Stimulated activated CD4-positive, alpha-beta T cell treated with anti-CD3 and anti-CD28 coated beads, Interleukin-12 subunit alpha, Interleukin-12 subunit beta, amount 100 ng/mL, for 48 hours (primary cell): ENCODE data around the gene LPIN3.

Experiments
- DNase-seq, 3 donors: peaks; one replicate each; pipeline ENCODE4 v3.0.0-alpha.2; 2020; ENCODE audit warnings: low read depth in 2 of 3, low spot score in 1 of 3

The LPIN3 gene

DNA sequence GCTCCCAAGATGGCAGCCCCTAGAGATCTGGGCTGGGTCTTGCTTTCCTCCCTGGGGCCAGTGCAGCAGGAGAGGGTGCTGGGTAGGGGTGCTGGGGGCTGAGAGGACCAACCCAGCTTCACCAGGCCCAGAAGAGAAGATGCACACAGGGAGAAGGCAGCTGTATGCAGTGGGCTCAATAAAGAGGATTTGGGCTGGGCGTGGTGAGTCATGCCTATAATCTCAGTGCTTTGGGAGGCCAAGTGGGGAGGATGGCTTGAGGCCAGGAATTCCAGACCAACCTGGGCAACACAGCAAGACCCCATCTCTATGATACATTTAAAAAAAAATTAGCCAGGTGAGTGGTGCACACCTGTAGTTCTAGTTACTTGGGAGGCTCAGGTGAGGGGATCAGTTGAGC lies 51.7 kb downstream of the LPIN3 start:
- no peak for DNase-seq

DNA sequence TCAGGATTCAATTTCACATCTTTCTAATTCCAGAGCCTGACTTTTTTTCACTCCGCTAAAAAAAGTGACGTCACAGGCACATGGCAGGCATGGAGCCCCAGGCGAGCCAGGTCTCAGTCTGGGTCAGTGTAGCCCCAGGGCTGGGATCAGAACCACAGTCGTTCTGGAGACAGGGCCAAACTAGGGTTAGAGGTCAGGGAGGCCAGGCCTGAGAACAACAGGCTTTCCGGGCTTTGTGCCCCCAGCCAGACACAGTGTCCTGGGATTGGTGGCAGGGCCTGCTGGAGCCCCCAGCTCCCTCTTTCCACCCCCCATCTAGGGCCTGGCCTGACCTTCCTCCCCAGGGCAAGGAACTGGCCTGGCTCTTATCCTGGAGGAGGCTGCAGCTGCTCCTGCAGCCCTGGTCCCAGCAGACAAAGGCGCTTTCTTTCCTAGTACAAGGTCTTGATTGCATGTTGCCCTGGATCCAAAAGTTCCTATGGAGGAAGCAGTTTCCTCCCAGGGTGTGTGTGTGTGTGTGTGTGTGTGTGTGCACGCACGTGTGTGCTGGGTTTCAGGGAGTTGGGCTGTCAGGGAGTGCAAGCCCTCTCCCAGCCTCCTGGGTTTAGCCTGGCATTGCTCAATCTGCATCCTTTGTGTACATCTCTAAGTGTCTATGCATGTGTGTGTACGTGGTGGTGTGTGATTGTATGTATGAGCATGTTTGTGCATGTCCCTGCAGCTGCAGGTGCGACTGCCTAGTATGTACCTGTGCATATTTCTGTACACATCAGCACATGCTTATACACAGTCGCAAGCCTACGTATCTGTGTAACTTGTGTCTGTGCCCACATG lies 52.5 kb downstream of the LPIN3 start:
- DNase-seq = no peak

DNA sequence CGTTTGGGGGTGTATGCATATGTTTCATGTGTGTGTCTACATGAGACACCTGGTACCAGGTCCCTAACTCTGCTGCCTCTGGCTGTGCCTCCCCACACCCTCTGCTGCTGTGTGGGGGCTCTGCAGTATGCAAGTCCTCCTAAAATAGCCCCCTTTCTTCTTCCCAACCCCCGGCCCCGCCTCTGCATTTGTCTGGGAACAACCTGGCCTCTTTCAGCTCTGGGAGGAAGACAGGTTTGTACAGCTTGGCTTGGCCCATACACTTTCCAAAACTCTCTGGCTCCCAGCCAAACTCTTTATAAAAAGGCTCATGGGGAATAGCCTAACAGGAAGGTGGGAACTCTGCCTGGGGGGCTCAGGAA lies 53.1 kb downstream of the LPIN3 start:
- DNase-seq = no peak

DNA sequence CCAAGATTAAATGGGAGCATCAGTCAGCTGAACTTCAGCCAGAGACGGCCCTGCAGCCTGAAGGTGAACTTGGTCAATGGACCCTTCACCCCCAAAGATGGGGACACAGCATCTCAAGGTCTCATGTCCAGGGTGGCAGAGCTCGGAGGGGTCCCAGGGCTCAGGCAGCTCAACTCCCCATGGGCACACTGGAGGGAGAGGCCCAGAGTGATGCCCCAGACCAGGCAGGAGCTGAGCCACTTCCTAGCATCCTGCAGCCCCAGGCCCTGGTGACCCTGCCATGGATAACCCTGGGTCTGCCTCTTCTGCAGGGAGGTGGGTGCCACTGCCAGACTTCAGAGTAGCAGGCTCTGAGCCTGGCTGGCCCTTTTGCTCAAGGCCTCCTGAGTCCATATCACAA lies 53.5 kb downstream of the LPIN3 start:
- DNase-seq = no peak

DNA sequence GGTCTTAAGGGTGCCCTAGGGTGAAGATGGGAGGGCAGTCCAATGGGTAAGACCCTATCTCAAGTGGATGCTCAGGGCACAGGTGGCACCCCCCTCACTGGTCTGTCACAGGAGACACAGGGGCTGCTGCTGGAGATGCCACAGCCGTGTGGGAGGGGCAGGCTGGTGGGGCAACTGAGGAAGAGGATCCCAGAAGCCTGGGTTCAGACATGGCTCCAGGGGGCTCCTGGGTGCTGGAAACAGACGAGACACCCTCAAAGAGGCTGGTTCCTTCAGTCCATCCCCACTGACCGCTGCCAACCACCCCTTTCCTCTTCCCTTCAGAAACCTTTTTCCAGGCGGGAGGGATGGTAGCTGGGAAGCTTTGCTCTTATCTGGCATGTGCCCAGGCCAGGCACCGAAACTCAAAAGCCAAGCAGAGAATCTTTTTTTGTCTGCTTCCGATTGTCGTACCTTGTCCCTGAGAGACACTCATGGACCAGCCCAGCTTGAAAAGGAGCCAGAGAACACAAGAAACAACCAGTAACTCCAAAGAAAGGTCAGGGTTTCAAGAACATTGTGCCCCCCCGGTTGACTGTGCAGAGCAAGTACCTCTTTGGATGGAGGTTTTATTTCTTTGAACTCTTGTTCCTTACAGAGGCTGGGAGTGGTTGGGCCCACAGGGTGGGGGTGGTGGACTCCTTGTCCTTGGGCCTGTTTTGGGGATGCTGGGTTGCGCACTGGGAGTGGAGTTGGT lies 54.5 kb downstream of the LPIN3 start:
- no peak for DNase-seq

DNA sequence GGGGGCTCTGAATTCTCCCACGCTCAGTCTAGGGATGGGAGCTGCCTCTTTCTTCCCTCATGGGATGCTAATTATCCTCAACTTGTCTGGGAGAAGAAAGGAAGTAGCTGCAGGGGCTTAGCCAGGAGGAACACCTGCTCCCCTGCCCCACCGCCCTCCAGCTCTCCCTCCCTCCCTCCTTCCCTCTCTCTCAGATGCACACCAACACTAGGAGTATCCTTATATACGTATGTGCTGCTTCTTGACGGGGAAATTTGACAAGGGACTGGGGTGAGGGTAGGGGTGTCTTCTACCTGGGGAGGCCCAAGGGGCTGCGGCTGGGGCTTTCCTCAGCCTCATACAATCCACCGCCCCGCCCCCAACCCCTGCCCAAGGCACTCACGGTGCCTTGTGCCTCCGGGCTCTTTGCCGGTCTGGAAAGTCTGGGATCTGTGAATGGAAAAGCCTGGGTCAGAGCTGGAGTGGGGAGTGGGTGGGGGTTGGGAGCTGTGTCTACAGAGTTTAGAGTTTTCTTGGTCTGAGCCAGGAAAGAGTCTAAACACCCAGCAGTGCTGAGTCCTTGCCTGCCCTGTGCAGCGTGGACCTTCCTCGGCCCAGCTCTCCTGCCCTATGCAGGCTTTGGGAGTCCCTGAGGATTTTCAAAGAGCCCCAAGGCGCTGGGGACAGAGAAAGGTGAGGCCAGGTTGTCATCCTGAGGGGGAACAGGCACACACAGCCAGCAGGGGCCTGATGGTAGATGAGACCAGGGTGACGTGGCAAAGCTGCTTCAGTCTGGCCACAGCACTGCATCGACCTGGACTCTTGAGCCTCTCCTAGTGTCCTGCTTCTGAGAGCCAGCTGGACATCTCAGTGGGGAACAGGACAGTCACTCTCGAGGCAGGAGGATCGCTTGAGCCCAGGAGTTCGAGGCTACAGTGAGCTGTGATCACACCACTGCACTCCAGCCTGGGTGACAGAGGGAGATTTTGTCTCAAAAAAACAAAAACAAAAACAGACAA lies 55.3 kb downstream of the LPIN3 start:
- no peak for DNase-seq

DNA sequence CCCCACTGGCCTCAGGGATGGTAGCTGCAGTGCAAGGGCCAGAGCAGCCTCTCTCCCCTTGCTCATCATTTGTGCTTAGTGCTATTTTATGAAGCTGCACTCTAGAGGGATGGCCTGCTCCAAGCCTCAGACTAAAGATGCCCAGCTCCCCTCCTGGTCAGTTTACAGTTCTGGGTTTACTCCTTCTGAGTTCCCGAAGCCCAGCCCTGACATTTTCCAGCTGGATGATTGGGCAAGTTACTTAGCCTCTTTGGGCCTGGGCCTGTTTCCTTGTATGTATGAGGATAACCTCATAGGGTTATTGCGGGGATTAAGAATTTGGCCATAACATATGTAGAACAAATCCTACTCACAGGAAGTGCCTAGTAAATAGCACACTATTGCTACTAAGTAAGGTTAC lies 57.8 kb downstream of the LPIN3 start:
- DNase-seq = no peak

DNA sequence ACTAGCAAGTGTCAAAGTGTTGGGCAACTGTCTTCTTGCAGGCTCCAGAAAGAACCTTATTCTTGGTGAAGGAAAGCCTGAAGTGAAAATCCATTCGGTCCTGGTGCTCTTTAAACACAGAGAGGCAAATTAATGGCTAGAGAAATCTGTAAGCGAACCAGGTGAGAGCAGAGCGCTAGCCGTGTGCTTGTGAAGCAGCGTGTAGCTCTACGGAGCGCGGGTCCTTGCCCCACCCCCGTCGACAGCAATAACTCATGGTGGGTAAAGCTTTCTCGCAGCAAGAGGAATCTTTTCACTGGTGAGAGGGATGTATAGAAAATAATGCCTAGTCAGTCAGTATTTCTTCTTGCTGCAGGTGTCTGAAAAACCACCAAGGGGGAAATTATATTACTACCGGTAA lies 63.0 kb downstream of the LPIN3 start:
- DNase-seq = no peak

DNA sequence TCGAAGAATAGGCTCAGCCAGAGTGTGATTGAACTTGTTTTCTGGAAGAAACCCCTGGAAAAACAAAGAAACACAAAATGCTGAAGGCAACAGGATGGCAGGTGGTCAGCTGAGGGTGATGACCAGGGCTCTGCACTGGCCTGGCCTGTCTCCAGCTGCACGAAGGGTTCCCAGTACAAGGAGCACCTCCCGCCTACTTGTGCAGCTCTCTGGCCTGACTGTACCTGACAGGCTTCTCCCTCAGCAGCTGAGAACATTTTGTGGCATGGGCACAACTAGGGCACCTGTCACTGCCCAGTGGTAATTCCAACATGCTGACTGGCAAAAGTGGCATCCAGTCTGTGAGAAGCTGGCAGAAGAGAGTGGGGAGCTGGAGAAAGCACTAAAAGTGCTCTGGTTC lies 64.8 kb downstream of the LPIN3 start:
- DNase-seq = no peak

DNA sequence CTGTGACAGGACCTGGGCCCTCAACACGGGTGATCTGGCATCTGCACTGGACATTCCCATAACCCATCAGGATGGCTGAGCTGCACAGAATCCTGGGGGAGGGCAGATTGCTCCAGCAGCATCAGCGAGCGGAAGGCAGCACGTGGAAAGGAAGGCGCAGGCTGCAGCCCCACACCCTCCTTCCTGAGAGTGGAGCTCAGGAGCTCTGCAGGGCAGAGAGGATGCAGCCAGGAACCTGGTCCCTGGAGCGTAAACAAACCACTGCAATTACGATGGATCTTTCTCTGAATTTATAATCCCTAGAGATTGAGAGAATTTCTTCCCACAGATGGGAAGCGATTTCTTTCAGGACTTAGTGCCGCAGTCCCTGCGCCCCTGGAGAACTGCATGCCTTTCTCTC lies 65.7 kb downstream of the LPIN3 start:
- DNase-seq = no peak

DNA sequence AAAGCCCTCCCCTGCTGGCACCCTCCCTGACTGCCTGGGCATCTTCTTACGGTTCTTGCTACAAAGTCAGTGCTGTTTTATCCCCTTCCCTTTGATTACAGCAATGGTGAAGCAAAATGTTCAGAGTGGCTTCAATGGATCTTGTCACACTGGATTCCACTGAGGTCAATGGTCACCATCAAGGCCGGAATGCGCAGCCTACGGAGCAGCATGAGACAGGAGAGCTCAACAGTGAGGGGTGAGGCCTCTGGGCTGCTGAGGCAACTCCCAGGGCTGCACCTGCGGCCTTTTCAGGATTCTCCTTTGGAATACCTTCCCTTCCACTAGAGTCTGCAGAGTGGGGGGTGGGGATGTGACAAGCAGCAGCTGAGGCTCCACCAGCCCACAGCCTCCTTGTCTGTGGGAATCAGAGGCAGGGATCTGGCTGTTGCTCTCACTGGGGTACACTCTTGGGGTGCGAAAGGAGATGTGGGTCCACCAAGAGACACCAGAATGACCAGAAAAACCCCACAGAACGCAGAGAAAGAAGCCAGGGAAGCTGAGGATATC lies 66.3 kb downstream of the LPIN3 start:
- no peak for DNase-seq

DNA sequence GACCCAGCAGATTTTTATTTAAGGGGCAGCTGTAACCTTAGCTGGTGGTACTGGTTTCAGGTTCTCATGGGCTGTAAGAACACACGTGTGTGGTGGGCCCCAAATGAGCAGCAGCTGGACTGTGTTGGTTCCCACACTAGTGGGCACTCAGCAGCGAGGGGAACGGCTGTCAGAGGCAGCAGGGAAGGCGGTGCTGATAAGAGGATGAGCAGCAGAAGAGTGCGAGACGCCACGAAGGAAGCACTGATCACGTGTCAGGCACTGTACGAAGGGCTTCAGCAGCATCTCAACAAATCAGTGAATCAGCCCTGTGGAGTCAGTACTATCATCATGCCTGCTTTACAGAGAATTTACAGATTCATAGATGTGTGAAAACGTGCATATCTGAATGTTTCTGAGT lies 67.0 kb downstream of the LPIN3 start:
- DNase-seq = no peak

DNA sequence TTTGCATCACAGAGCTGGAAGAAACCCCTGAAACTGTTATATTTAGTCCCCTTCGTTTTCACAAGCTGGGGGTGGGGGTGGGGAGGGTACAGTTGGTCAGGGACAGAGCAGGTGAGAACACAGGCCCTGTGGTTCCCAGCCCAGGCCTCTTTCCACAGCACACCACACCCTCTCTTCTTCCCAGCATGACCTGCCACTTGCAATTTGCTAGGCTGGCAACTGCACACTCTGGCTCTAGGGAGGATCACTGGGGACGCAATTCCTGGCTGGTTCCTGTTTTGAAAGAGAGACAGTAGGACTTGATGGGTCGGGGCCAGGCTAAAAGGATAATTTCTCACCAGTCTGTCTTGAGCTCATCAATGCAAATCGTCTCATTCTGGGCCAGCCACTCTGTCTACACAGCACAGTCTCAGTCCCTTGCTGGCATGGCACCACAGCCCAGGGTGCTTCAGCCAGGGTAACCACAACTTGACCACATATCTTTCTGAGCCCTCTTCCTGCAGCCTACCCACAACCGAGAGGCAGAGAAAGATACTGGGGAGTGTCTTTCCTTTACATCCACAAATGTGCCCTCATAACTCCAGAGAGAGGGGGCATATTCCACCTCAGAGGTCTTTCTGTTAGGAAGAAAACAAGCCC lies 67.7 kb downstream of the LPIN3 start:
- no peak for DNase-seq

DNA sequence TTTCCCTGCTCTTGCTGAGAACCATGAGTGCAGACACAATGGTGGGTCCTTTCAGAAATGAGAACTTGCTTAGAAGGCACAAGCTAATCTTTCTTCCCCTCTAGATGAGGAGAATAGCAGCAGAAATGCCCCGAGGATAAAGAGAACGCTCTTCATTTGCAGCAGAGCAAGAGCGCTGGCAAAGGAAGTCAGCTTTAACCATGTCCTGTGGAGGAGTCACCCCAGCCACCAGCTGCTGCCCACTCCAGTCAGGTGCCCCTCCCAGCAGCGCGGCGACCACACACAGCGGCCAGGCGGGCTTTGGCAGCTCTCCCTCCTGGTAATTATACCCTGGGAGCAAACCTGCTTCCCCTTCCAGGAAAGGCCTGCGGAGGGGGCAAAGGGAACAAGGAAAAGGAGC lies 68.4 kb downstream of the LPIN3 start:
- DNase-seq = no peak
